IMR-90 (cell line): ENCODE results near the gene ARMS2. TPM values are rescaled to one million over a fixed set of nuclear protein-coding genes. Genes with fewer than 3 reads are reported as not detected.

ENCODE experiments used
- ATAC-seq: fragments of 200-7000 bp; cut with Tn5 transposase; 2 replicates; pipeline ENCODE4 v1.9.1; 2020; ENCODE audit warnings: low read depth, mild to moderate bottlenecking, moderate library complexity
- BruUV-seq: library from RNA; stranded (reverse); fragments of 400-500 nt; replicated peaks from 2 replicates; lab custom pipeline; 2021; lab: Mats Ljungman, UMichigan
- CTCF ChIA-PET: fragments of 300-600 bp; formaldehyde crosslinking; extraction: SDS; loops from one replicate; lab custom pipeline; 2021; ENCODE audit warnings: antibody characterized with exemption; lab: Yijun Ruan, JAX
- POLR2A ChIA-PET: fragments of 300-600 bp; sonication (Branson Sonifier 250); formaldehyde crosslinking; loops from one replicate; lab custom pipeline; 2022; ENCODE audit warnings: antibody characterized with exemption; ENCODE audit not compliant: unreplicated experiment; lab: Charles Lee
- DNase-seq: peaks from one replicate; pipeline ENCODE4 v3.0.0; 2013
- H2AFZ ChIP-seq: replicated peaks from 2 replicates; pipeline ENCODE3; 2013; ENCODE audit warnings: low read length, mild to moderate bottlenecking; ENCODE audit not compliant: poor library complexity
- H2AK5ac ChIP-seq: 2 replicates; pipeline ENCODE4 v1.6.1; 2013; ENCODE audit warnings: low read depth, low read length, inconsistent platforms
- H2AK9ac ChIP-seq: replicated peaks from 2 replicates; pipeline ENCODE3; 2013; ENCODE audit warnings: mild to moderate bottlenecking, low read depth, low read length, moderate library complexity; ENCODE audit not compliant: poor library complexity
- H2BK120ac ChIP-seq: 2 replicates; pipeline ENCODE4 v1.6.1; 2013; ENCODE audit warnings: low read depth, low read length, inconsistent platforms
- H2BK15ac ChIP-seq: 3 replicates; pipeline ENCODE4 v1.6.1; 2013; ENCODE audit warnings: low read depth, low read length, inconsistent platforms
- H2BK20ac ChIP-seq: 2 replicates; pipeline ENCODE4 v1.6.1; 2013; ENCODE audit warnings: low read depth, mild to moderate bottlenecking, inconsistent platforms, low read length, moderate library complexity
- H2BK5ac ChIP-seq: 2 replicates; pipeline ENCODE4 v1.6.1; 2013; ENCODE audit warnings: mild to moderate bottlenecking, low read depth, low read length, inconsistent platforms; ENCODE audit not compliant: poor library complexity, severe bottlenecking
- H3K14ac ChIP-seq: replicated peaks from 2 replicates; pipeline ENCODE4 v1.6.1; 2013; ENCODE audit warnings: low read depth, low read length, inconsistent platforms
- H3K18ac ChIP-seq: 2 replicates; pipeline ENCODE4 v1.6.1; 2013; ENCODE audit warnings: low read depth, low read length, control low read depth
- H3K23ac ChIP-seq: 2 replicates; pipeline ENCODE4 v1.6.1; 2013; ENCODE audit warnings: low read depth, low read length, inconsistent platforms
- H3K27ac ChIP-seq: 2 replicates; pipeline ENCODE4 v1.5.1; 2013; ENCODE audit warnings: mild to moderate bottlenecking, control low read depth, low read length; ENCODE audit not compliant: insufficient read depth
- H3K27me3 ChIP-seq: 2 replicates; pipeline ENCODE4 v1.6.1; 2013; ENCODE audit warnings: low read length; ENCODE audit not compliant: control insufficient read depth, insufficient read depth
- H3K36me3 ChIP-seq: 2 replicates; pipeline ENCODE4 v1.6.1; 2013; ENCODE audit warnings: low read length, mixed read lengths; ENCODE audit not compliant: control insufficient read depth, insufficient read depth
- H3K4ac ChIP-seq: 2 replicates; pipeline ENCODE4 v1.6.1; 2013; ENCODE audit warnings: low read depth, low read length, inconsistent platforms
- H3K4me1 ChIP-seq: 2 replicates; pipeline ENCODE4 v1.6.1; 2013; ENCODE audit warnings: low read length, mixed read lengths; ENCODE audit not compliant: control insufficient read depth, insufficient read depth
- H3K4me2 ChIP-seq: 2 replicates; pipeline ENCODE4 v1.6.1; 2013; ENCODE audit warnings: low read depth, mild to moderate bottlenecking, control low read depth, low read length, moderate library complexity
- H3K4me3 ChIP-seq: 2 replicates; pipeline ENCODE4 v1.5.1; 2013; ENCODE audit warnings: low read depth, mild to moderate bottlenecking, control low read depth, low read length, moderate library complexity; ENCODE audit not compliant: insufficient read depth
- H3K56ac ChIP-seq: 2 replicates; pipeline ENCODE4 v1.6.1; 2013; ENCODE audit warnings: low read length, inconsistent platforms; ENCODE audit not compliant: insufficient read depth; ENCODE audit errors: extremely low read depth
- H3K79me1 ChIP-seq, 2 experiments: 2 replicates each; pipeline ENCODE4 v1.6.1; 2013; ENCODE audit warnings: low read length in 2 of 2, inconsistent platforms in 1 of 2, low read depth in 1 of 2
- H3K9ac ChIP-seq: 2 replicates; pipeline ENCODE4 v1.6.1; 2013; ENCODE audit warnings: low read depth, low read length, control low read depth
- H3K9me1 ChIP-seq: 2 replicates; pipeline ENCODE4 v1.6.1; 2013; ENCODE audit warnings: low read length, inconsistent platforms; ENCODE audit not compliant: insufficient read depth
- H3K9me3 ChIP-seq: 2 replicates; pipeline ENCODE4 v1.6.1; 2013; ENCODE audit warnings: low read length; ENCODE audit not compliant: control insufficient read depth, insufficient read depth
- H4K20me1 ChIP-seq: 2 replicates; pipeline ENCODE4 v1.6.1; 2013; ENCODE audit warnings: low read length, inconsistent platforms; ENCODE audit not compliant: insufficient read depth
- H4K5ac ChIP-seq: 2 replicates; pipeline ENCODE4 v1.6.1; 2013; ENCODE audit warnings: mild to moderate bottlenecking, low read depth, low read length, control low read depth
- H4K8ac ChIP-seq, 2 experiments: 2 replicates each; pipeline ENCODE4 v1.6.1; 2013; ENCODE audit warnings: low read depth in 2 of 2, low read length in 2 of 2, control low read depth in 1 of 2, inconsistent platforms in 1 of 2
- H4K91ac ChIP-seq: 2 replicates; pipeline ENCODE4 v1.6.1; 2013; ENCODE audit warnings: low read depth, low read length, inconsistent platforms; ENCODE audit not compliant: insufficient read depth
- BHLHE40 ChIP-seq: fragments of 150-350 bp; IDR thresholded peaks from 2 replicates; pipeline ENCODE4 v1.6.1; 2016; ENCODE audit warnings: mild to moderate bottlenecking, low read depth, low read length
- CEBPB ChIP-seq: IDR thresholded peaks from 2 replicates; pipeline ENCODE4 v1.6.1; 2012; ENCODE audit warnings: low read depth, low read length, improper control_type of control experiment
- CHD1 ChIP-seq: IDR thresholded peaks from 2 replicates; pipeline ENCODE4 v1.6.1; 2012; ENCODE audit warnings: low read depth, low read length, improper control_type of control experiment
- FOS ChIP-seq: fragments of 150-350 bp; IDR thresholded peaks from 2 replicates; pipeline ENCODE4 v1.6.1; 2016; ENCODE audit warnings: low read depth, low read length
- MAFK ChIP-seq: IDR thresholded peaks from 2 replicates; pipeline ENCODE4 v1.6.1; 2012; ENCODE audit warnings: low read depth, low read length, improper control_type of control experiment
- MAZ ChIP-seq: IDR thresholded peaks from 2 replicates; pipeline ENCODE4 v1.6.1; 2012; ENCODE audit warnings: low read depth, mild to moderate bottlenecking, low read length, improper control_type of control experiment, moderate library complexity, borderline replicate concordance
- MXI1 ChIP-seq: IDR thresholded peaks from 2 replicates; pipeline ENCODE4 v1.6.1; 2012; ENCODE audit warnings: low read depth, mild to moderate bottlenecking, low read length, moderate library complexity, borderline replicate concordance
- NFE2L2 ChIP-seq: fragments of 150-350 bp; IDR thresholded peaks from 2 replicates; pipeline ENCODE4 v1.6.1; 2016; ENCODE audit warnings: low read depth, mild to moderate bottlenecking, low read length
- POLR2A ChIP-seq: IDR thresholded peaks from 2 replicates; pipeline ENCODE4 v1.6.1; 2012; ENCODE audit warnings: mild to moderate bottlenecking, low read depth, low read length
- RAD21 ChIP-seq: IDR thresholded peaks from 2 replicates; pipeline ENCODE4 v1.6.1; 2012; ENCODE audit warnings: low read length, improper control_type of control experiment
- RCOR1 ChIP-seq: IDR thresholded peaks from 2 replicates; pipeline ENCODE4 v1.6.1; 2012; ENCODE audit warnings: mild to moderate bottlenecking, low read length, improper control_type of control experiment; ENCODE audit not compliant: insufficient replicate concordance
- RFX5 ChIP-seq: IDR thresholded peaks from 2 replicates; pipeline ENCODE4 v1.8.0; 2012; ENCODE audit warnings: low read depth, mild to moderate bottlenecking, low read length, moderate library complexity
- SMC3 ChIP-seq: fragments of 150-350 bp; IDR thresholded peaks from 2 replicates; pipeline ENCODE4 v1.6.1; 2016; ENCODE audit warnings: low read depth, mild to moderate bottlenecking, antibody characterized with exemption, low read length, moderate library complexity
- WGBS, 2 experiments: methylation state at CpG; one replicate each; pipeline versions ENCODE4 v1.1.5 to v1.1.7; 2013; ENCODE audit warnings: missing lambda C conversion rate in 2 of 2; ENCODE audit not compliant: insufficient read length in 1 of 2; ENCODE audit errors: extremely low coverage in 2 of 2; 5-methylcytosine and 5-hydroxymethylcytosine counted together
- dilution Hi-C: fragments of 300-500 bp; cut with HindIII; formaldehyde crosslinking; loops from one replicate; pipeline ENCODE4 v1.14.3; 2018; ENCODE audit warnings: low sequenced_read_pairs; ENCODE audit not compliant: unreplicated experiment
- in situ Hi-C: fragments of 300-500 bp; cut with MboI; formaldehyde crosslinking; loops from 3 replicates; pipeline ENCODE4 v1.14.3; 2019; ENCODE audit warnings: low sequenced_read_pairs, inconsistent platforms, mixed read lengths
- intact Hi-C: fragments of 100-400 bp; cut with micrococcal nuclease; formaldehyde crosslinking; loops from 2 replicates; pipeline ENCODE4 v1.10.0; 2022
- polyA plus RNA-seq, 3 experiments: library from polyadenylated mRNA; depleted of rRNA; stranded (reverse); fragments of >200 nt; gene quantifications; 2 replicates each; pipeline ENCODE4 v1.2.3, GENCODE V29; 2012; ENCODE audit warnings: low replicate concordance in 1 of 3
- total RNA-seq: library from RNA; depleted of rRNA; stranded (reverse); fragments of >200 nt; gene quantifications from 2 replicates; pipeline ENCODE4 v1.2.3, GENCODE V29; 2012
- TF ChIP-seq, protein P1 (sequence below): fragments of 150-350 bp; IDR thresholded peaks from 2 replicates; pipeline ENCODE4 v1.6.1; 2016; ENCODE audit warnings: low read depth, mild to moderate bottlenecking, low read length, moderate library complexity, borderline replicate concordance
- TF ChIP-seq, protein P2 (sequence below): conservative IDR thresholded peaks from 2 replicates; pipeline ENCODE4 v1.5.1; 2012; ENCODE audit warnings: mild to moderate bottlenecking, low read depth, low read length, improper control_type of control experiment
- TF ChIP-seq, protein P3 (sequence below): fragments of 150-350 bp; IDR thresholded peaks from 2 replicates; pipeline ENCODE4 v1.6.1; 2017; ENCODE audit warnings: mild to moderate bottlenecking, antibody characterized with exemption, low read length, low read depth

ARMS2 gene
- total and polyA plus RNA-seq, 2 of the 4 experiments (the other 2 are of a cell fraction): not detected

DNA sequence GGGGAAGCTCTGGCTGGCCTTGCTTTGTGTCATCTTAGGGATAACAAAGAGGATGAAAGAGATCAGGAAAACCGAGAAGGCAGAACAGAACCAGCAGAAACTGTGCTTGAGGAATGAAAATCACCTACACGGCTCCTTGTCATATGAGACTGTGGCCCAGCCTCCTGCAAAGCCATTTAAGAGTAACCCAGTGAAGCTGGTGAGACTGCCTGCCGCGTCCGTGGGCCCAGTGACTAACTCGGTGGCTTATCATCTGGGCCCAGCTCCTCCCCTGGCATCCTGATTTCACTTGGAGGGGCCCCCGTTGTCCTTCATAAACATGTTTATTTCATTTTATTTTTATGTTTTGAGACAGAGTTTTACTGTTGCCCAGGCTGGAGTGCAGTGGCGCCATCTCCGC, 37.6 kb downstream of the ARMS2 start:
- Histone ChIP-seq H3K23ac (no peak overlapping the region), H2AK5ac (no peak overlapping the region), H3K4me2 (no peak overlapping the region), H2BK20ac (no peak overlapping the region), H3K9me3 (no peaks in the 10 kb centered on the region), H4K8ac (no peak overlapping the region), H2BK5ac (no peak overlapping the region), H2BK120ac (no peak overlapping the region), H3K9ac (no peak overlapping the region), H2BK15ac (no peak overlapping the region), H3K18ac (no peak overlapping the region), H2AK9ac (no peak overlapping the region), H3K4me3 (no peak overlapping the region), H3K27ac (no peak overlapping the region), H3K56ac (no peak overlapping the region), H3K14ac (no peak overlapping the region), H4K5ac (no peak overlapping the region), H4K91ac (no peak overlapping the region), H3K9me1 (0 out of 2 replicates have a peak, but pooled peaks cover 7% of the 10 kb centered on the region), H4K20me1 (no peaks in the 10 kb centered on the region), H2AFZ (no peak overlapping the region), H3K36me3 (peaks cover 8% of the 10 kb centered on the region; the same call in 1 of the 2 replicates), H3K4me1 (peaks cover 17% of the 10 kb centered on the region; the same call in 1 of the 2 replicates), H3K79me1 (peaks cover 0 to 5% of the 10 kb centered on the region in 2 experiments; a peak in 1 of 4 replicates), H3K4ac (no peak overlapping the region), H3K27me3 (no peaks in the 10 kb centered on the region)
- CTCF ChIA-PET: no interaction called here
- TF ChIP-seq BHLHE40 (no peak), NFE2L2 (no peak), CHD1 (no peak), MAFK (no peak), RAD21 (no peak), MAZ (no peak), FOS (no peak), MXI1 (no peak), RCOR1 (no peak), RFX5 (no peak), POLR2A (no peak), CEBPB (no peak), SMC3 (no peak)
- TF ChIP-seq, protein P1, sequence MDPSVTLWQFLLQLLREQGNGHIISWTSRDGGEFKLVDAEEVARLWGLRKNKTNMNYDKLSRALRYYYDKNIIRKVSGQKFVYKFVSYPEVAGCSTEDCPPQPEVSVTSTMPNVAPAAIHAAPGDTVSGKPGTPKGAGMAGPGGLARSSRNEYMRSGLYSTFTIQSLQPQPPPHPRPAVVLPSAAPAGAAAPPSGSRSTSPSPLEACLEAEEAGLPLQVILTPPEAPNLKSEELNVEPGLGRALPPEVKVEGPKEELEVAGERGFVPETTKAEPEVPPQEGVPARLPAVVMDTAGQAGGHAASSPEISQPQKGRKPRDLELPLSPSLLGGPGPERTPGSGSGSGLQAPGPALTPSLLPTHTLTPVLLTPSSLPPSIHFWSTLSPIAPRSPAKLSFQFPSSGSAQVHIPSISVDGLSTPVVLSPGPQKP: no peak
- TF ChIP-seq, protein P2, sequence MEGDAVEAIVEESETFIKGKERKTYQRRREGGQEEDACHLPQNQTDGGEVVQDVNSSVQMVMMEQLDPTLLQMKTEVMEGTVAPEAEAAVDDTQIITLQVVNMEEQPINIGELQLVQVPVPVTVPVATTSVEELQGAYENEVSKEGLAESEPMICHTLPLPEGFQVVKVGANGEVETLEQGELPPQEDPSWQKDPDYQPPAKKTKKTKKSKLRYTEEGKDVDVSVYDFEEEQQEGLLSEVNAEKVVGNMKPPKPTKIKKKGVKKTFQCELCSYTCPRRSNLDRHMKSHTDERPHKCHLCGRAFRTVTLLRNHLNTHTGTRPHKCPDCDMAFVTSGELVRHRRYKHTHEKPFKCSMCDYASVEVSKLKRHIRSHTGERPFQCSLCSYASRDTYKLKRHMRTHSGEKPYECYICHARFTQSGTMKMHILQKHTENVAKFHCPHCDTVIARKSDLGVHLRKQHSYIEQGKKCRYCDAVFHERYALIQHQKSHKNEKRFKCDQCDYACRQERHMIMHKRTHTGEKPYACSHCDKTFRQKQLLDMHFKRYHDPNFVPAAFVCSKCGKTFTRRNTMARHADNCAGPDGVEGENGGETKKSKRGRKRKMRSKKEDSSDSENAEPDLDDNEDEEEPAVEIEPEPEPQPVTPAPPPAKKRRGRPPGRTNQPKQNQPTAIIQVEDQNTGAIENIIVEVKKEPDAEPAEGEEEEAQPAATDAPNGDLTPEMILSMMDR: no peak
- TF ChIP-seq, protein P3, sequence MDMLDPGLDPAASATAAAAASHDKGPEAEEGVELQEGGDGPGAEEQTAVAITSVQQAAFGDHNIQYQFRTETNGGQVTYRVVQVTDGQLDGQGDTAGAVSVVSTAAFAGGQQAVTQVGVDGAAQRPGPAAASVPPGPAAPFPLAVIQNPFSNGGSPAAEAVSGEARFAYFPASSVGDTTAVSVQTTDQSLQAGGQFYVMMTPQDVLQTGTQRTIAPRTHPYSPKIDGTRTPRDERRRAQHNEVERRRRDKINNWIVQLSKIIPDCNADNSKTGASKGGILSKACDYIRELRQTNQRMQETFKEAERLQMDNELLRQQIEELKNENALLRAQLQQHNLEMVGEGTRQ: no peak
- no peak for ATAC-seq
- WGBS, 2 experiments: 64% methylated on average over 2 of the region's 9 CpGs; no CpG with 5 or more reads in 1 of the 2 experiments
- in situ Hi-C loops: no loop called here
- DNase-seq: no peak
- BruUV-seq: no TSS peak
- intact Hi-C loops: no loop called here
- POLR2A ChIA-PET: no interaction called here
- dilution Hi-C loops: no loop called here
